ENCODE measurements around the gene GSTT4. TPM values are rescaled to one million over a fixed set of nuclear protein-coding genes. Genes with fewer than 3 reads are reported as not detected.
"Not testable (repeated sequence)": the region's sequence is repeated elsewhere in the genome, so short reads cannot be mapped to it uniquely, and the experiment has no call there.

The GSTT4 gene
- total RNA-seq, 1 donor from 2014 or later: not detected

- peak in 1 of 2 donors; percentile 49 for DNase-seq (ENCODE audit: low read depth in 2 of 2)
Measured at GRCh38 chr22:23989583-23990244, 15.5 kb downstream of the GSTT4 start.

- not testable (repeated sequence) for DNase-seq (ENCODE audit: low read depth in 2 of 2)
Measured at GRCh38 chr22:23986538-23987178, 18.6 kb downstream of the GSTT4 start.

- not testable (repeated sequence) for DNase-seq (ENCODE audit: low read depth in 2 of 2)
Measured at GRCh38 chr22:23986089-23986488, 19.2 kb downstream of the GSTT4 start.

GRCh38 chr22:23984430-23984829 is 20.8 kb downstream of the GSTT4 start:
- DNase-seq (ENCODE audit: low read depth in 2 of 2): no peak

GRCh38 chr22:23980567-23980966 is 24.7 kb downstream of the GSTT4 start:
- not testable (repeated sequence) for DNase-seq (ENCODE audit: low read depth in 2 of 2)

DNA sequence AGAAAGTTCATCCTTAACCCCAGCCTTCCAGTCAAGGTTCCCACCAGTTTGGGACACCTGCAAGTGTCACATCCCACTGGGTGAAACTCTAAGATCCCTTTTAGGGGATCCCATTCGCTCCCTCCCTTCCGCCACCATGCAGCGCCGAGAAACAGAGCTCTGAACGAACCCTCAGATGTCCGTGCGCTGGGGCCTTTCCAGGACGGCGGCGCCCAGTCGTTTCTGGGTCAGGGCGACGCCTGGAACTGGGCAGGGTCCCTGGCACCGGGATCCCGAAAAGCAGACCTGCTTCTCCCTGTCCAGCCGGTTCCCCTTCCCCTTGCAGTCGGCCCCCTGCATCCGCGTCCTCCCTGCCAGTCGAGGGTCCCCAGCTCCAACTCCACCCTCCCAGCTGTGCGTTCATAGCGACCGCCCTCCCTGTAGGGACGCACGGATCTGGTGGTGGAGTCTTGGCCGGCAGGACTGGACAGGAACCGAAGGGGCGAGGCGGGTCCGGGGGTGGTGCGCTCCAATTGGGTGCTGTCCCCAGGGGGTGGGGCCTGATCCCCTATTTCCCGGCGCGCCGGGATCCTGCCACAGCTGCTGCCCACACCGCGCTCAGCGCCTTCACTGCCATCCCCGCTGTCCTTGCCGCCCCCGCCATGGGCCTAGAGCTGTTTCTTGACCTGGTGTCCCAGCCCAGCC is 25.6 kb downstream of the GSTT4 start, which contains the start of gene GSTT2:
TSS of gene GSTT2 (plus strand) at position 578 of the 684 bp plus-strand sequence.
- DNase-seq (ENCODE audit: low read depth in 2 of 2): not testable (repeated sequence)

- DNase-seq (ENCODE audit: low read depth in 2 of 2): not testable (repeated sequence)
Measured at GRCh38 chr22:23977304-23977703, 27.9 kb downstream of the GSTT4 start.

- not testable (repeated sequence) for DNase-seq (ENCODE audit: low read depth in 2 of 2)
Measured at GRCh38 chr22:23974836-23975352, 30.4 kb downstream of the GSTT4 start.

DNA sequence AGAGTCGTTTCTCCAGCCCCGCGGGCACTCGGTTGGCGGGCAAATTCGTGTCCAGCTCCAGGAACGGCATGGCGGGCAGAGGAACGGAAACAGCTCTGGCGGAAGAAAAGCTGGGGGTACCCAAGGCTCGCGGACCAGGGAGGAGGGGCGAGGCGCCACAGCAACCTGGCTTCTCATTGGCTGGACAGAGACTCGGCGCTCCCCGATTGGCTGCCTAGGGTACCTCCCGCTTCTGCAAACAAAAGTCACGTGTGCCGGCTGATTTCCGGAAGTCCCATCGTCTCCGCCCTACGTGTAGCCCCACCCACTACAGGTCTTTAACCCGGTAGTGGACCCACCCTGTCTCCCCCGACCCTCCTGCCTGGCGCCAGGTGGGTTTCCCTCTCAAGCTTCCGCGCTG is 30.9 kb downstream of the GSTT4 start, which contains the start of gene DDT:
TSS of gene DDT (minus strand) at position 97 of the 400 bp plus-strand sequence. CDS start at position 70, 27 bp downstream.
- not testable (repeated sequence) for DNase-seq (ENCODE audit: low read depth in 2 of 2)

DNA sequence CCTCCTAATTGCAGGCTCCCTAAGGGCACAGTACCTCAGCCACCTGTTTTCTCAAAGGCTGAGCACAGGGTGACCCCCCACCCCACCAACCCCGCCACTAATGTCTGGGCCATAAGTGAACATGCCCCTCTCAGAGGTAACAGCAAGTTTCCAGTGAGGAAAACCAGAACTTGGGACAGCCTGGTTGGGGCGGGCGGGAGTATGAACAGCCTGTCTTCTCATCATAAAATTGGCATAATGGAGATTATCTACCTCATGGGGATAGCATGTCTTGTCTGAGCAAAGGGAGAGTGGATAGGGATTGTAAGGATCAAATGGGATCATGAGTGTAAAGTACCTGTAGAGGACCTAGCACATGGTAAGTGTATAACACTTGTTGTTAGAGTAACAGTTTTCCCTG is 33.3 kb downstream of the GSTT4 start:
- DNase-seq (ENCODE audit: low read depth in 2 of 2): not testable (repeated sequence)

DNA sequence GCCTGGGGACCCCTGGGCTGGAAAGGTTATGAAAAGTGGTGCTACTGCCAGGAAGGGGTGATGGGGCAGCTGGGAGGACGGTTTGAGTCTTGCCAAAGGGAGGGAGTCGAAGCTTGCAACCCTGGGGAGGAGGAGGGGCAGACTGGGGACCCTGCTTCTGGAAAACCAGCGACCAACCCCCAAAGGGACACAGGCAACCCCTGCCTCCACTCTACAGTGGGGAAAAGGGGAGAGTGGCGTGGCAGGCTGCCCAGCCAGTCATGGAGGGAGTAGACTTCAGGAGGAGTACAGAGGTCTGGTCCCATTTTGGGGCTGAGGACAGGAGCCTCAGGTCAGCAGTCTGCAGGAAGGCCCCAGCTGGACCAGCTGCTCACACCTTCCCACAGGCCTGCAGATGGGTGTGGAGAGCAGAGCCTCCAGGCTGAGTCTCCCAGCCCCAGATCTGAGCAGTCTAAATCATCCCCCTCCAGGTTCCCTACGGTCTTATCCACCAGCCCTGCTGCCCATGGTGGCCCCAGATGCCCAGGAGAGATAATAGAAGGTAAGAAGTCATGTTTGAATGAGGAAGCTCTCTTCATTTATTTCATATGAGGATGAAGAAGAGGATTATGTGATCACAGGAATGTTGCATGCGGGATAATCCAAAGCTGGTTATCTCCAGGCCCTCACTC is 34.3 kb downstream of the GSTT4 start:
- no peak for DNase-seq (ENCODE audit: low read depth in 2 of 2)

DNA sequence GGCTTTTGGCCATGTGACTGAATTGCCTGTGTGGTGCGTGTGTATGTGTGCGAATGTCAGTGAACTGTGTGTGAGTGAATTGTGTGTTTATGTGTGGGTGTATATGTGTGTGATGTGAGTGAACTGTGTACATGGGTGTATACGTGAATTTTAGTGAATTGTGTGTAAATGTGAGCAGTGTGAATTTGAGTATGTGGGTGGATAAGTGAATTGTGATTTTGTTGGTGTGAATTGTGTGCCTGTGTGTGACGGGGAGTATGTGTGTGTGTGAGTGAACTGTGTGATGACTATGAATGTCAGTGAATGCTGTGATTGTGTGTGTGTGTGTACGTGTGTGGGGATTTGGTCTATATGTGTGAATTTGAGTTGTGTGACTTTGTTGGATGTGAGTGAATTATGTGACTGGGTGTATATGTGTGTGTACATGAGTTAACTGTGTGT is 35.0 kb downstream of the GSTT4 start:
- no peak for DNase-seq (ENCODE audit: low read depth in 2 of 2)

DNA sequence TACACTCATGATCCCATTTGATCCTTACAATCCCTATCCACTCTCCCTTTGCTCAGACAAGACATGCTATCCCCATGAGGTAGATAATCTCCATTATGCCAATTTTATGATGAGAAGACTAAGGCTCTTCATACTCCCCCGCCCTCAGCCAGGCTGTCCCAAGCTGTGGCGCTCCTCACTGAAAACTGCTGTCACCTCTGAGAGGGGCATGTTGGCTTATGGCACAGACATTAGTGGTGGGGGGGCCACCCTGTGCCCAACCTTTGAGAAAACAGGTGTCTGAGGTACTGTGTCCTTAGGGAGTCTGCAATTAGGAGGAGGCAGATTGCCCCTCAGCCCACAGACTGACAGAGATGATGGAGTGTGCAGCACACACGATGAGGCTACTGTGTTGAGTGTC is 36.2 kb downstream of the GSTT4 start:
- no peak for DNase-seq (ENCODE audit: low read depth in 2 of 2)

- DNase-seq (ENCODE audit: low read depth in 2 of 2): not testable (repeated sequence)
Measured at GRCh38 chr22:23966568-23966967, 38.7 kb downstream of the GSTT4 start, which contains the start of gene DDTL. TSS of gene DDTL (plus strand) at chr22:23966888. CDS start at chr22:23966915, 27 bp downstream.

GRCh38 chr22:23966094-23966493 is 39.2 kb downstream of the GSTT4 start:
- DNase-seq (ENCODE audit: low read depth in 2 of 2): not testable (repeated sequence)

- not testable (repeated sequence) for DNase-seq (ENCODE audit: low read depth in 2 of 2)
Measured at GRCh38 chr22:23961084-23961771, 44.0 kb downstream of the GSTT4 start, which contains the start of gene GSTT2B. TSS of gene GSTT2B (minus strand) at chr22:23961195. CDS start at chr22:23961131, 64 bp downstream.

DNA sequence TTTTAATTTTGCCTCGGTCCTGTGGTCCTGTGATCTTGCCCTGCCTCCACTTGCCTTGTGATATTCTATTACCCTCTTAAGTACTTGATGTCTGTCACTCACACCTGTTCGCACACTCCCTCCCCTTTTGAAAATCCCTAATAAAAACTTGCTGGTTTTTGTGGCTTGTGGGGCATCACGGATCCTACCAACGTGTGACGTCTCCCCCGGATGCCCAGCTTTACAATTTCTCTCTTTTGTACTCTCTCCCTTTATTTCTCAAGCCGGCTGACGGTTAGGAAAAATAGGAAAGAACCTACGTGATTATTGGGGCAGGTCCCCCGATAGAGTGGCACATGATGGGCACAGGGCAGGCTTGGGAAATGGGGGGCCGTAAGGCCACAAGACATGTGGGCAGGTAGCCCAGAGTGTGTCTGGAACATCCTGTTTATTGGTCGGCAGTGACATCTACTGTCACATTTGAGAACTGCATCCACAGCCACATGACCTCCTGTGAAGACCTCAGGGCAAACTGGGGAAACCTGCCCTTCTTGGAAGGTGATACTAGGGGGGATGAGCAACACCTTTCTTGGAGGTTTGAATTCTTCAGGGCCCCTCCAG is 48.9 kb downstream of the GSTT4 start:
- peak; percentile 76 to 80 for DNase-seq (ENCODE audit: low read depth in 2 of 2)

DNA sequence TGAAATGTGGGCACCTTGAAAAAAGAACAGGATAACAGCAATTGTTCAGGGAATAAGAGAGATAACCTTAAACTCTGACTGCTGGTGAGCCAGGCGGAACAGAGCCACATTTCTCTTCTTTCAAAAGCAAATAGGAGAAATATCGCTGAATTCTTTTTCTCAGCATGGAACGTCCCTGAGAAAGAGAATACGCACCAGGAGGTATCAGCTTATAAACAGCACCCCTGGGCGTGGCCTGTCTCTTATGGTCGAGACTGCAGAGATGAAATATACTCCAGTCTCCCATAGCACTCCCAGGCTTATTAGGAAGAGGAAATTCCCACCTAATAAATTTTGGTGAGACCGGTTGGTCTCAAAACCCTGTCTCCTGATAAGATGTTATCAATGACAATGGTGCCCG is 49.4 kb downstream of the GSTT4 start:
- not testable (repeated sequence) for DNase-seq (ENCODE audit: low read depth in 2 of 2)

DNA sequence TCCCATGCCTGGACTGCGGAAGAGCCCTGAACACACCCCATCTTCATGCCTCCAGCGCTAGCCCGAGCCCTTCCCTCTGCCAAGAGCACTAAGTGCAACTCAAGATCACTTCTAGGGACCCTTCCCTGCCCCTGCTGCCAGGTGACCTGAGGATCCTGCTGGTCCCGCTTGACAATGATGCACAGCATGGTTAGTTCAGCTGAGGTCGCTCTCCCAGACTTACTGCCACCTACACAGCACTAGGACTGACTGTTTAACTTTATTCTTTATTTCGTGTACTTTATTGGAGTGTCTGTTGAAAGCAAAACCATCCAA is 50.3 kb downstream of the GSTT4 start:
- not testable (repeated sequence) for DNase-seq (ENCODE audit: low read depth in 2 of 2)

All from lung microvascular endothelial cell (primary cell).